HG02970 (cell line): ENCODE results near the gene PNP.
"Not testable (repeated sequence)": the region's sequence is repeated elsewhere in the genome, so short reads cannot be mapped to it uniquely, and the experiment has no call there.

Experiments used
- ATAC-seq: cut with Tn5 transposase; IDR thresholded peaks from one replicate; pipeline ENCODE4 v1.9.1; 2021; ENCODE audit warnings: mild to moderate bottlenecking, moderate library complexity, moderate number of reproducible peaks; ENCODE audit not compliant: unreplicated experiment, low FRiP score

The PNP gene

GRCh38 chr14:20469242-20469889 lies at the start of gene PNP:
TSS of gene PNP (plus strand) at chr14:20469406. CDS start at chr14:20469525, 119 bp downstream.
- peak; percentile 90 for ATAC-seq

- no peak for ATAC-seq
Observed at GRCh38 chr14:20419419-20419818, 49.8 kb upstream of the PNP start.

GRCh38 chr14:20421267-20421666 lies 47.9 kb upstream of the PNP start:
- ATAC-seq: no peak

- ATAC-seq: no peak
Observed at GRCh38 chr14:20422886-20423285, 46.3 kb upstream of the PNP start.

- no peak for ATAC-seq
Observed at GRCh38 chr14:20424851-20425250, 44.4 kb upstream of the PNP start.

- ATAC-seq: peak; percentile 52
Observed at GRCh38 chr14:20427231-20428009, 41.8 kb upstream of the PNP start.

- peak; percentile 23 for ATAC-seq
Observed at GRCh38 chr14:20428010-20428365, 41.2 kb upstream of the PNP start.

- no peak for ATAC-seq
Observed at GRCh38 chr14:20428802-20429201, 40.4 kb upstream of the PNP start.

- no peak for ATAC-seq
Observed at GRCh38 chr14:20429801-20430669, 39.2 kb upstream of the PNP start.

- ATAC-seq: no peak
Observed at GRCh38 chr14:20434701-20435581, 34.3 kb upstream of the PNP start.

- no peak for ATAC-seq
Observed at GRCh38 chr14:20435582-20436362, 33.4 kb upstream of the PNP start, which contains the start of gene KLHL33. TSS of gene KLHL33 (minus strand) at chr14:20436166. CDS start at chr14:20435811, 355 bp downstream.

GRCh38 chr14:20436363-20436755 lies 32.8 kb upstream of the PNP start:
- ATAC-seq: no peak

- ATAC-seq: no peak
Observed at GRCh38 chr14:20438664-20439063, 30.5 kb upstream of the PNP start.

- no peak for ATAC-seq
Observed at GRCh38 chr14:20440465-20440864, 28.7 kb upstream of the PNP start.

- no peak for ATAC-seq
Observed at GRCh38 chr14:20440882-20441281, 28.3 kb upstream of the PNP start.

GRCh38 chr14:20441461-20441860 lies 27.7 kb upstream of the PNP start:
- no peak for ATAC-seq

GRCh38 chr14:20443650-20444049 lies 25.6 kb upstream of the PNP start:
- not testable (repeated sequence) for ATAC-seq

GRCh38 chr14:20446889-20447288 lies 22.3 kb upstream of the PNP start:
- ATAC-seq: no peak

- not testable (repeated sequence) for ATAC-seq
Observed at GRCh38 chr14:20452831-20453230, 16.4 kb upstream of the PNP start.
